Hematopoietic multipotent progenitor cell treated with erythropoietin and hydrocortisone succinate and interleukin-3 and kit ligand, for 8 days (in vitro differentiated cells): ENCODE measurements around the gene KLK14.
A peak's percentile ranks its signal among the peaks of the same experiment; 100 is the strongest.

Experiments
- DNase-seq: peaks from one replicate; pipeline ENCODE4 v3.0.0-alpha.2; 2015

The KLK14 gene, protein sequence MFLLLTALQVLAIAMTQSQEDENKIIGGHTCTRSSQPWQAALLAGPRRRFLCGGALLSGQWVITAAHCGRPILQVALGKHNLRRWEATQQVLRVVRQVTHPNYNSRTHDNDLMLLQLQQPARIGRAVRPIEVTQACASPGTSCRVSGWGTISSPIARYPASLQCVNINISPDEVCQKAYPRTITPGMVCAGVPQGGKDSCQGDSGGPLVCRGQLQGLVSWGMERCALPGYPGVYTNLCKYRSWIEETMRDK

DNA sequence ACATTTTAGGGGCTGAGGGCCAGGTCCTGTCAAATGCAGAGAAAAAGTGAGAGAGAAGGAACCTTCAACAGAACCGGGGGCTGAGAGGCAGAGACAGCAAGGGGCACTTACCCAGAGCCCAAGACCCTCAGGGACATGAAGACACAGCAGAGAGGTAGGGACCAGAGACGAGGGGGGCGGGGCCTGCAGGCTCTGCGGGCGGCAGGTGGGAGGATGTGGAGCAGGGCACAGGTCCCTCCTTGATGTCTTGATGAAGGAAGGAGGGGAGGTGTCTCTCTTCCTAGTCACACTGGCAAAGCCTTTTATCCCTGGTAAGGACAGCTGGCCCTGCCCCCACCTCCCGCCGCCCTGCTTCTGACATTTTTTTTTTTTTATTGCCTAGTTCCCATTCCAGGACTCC is at the start of gene KLK14:
Gene KLK14, minus strand, starts transcription at position 277 of the 400 bp plus-strand sequence. Its CDS starts 273 bp downstream, at position 4.
- no peak for DNase-seq

DNA sequence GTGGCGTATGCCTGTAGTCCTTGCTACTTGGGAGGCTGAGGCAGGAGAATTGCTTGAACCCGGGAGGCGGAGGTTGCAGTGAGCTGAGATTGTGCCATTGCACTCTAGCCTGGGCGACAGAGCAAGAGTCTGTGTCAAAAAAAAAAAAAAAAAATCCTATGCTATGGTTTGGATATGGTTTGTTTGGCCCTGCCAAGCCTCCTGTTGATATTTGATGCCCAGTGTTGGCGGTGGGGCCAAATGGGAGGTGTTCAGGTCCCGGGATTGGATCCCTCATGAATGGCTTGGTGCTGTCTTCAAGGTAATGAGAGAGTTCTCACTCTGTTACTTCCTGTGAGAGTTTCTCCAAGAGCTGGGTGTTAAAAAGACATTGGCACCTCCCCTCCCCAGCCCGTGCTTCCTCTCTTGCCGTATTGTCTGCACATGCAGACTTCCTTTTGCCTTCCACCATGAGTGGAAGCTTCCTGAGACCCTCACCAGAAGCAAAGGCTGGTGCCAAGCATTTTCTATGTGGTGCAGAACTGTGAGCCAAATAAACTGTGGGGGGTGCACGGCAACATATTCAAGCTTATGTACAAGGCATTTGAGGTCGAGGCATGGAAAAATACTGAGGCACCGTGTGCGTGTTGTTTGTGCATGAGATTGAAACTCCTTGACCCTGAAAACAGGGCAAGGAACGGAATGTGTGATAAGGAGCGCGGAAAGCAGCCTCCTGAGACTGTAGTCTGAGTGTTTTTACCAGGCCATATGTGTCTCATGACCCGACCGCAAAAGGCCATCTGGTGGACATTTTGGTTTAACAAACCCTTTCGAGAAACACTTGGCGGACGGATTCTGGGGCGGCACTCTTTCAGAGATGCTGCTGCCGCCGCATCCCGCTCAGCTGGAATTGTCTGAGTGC is 49.3 kb upstream of the KLK14 start:
- peak; percentile 57 for DNase-seq

DNA sequence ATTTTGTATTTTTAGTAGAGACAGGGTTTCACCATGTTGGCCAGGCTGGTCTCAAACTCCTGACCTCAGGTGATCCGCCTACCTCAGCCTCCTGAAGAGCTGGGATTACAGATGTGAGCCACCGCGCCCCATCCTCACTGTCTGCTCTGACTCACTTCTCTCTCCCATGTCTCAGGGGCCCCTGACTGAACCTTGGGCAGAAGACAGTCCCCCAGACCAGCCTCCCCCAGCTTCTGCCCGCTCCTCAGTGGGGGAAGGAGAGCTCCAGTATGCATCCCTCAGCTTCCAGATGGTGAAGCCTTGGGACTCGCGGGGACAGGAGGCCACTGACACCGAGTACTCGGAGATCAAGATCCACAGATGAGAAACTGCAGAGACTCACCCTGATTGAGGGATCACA is 47.0 kb upstream of the KLK14 start:
- DNase-seq = no peak

DNA sequence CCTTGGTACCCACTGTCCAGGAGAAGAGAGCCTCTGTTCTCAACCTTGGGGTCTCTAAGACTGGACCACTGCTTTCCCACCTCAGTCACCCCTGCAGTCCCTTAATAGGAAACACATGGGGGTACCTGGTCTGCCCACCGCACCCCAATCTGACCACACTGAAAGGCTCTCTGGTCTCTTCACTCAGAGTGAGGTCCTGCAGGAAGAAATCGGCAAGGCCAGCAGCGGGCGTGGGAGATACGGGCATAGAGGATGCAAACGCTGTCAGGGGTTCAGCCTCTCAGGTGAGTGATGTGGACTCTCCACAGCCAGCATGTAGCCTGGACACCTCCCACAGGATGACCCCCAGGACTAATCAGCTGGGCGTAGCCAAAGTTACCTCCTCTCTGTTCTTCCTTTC is 45.5 kb upstream of the KLK14 start:
- no peak for DNase-seq

DNA sequence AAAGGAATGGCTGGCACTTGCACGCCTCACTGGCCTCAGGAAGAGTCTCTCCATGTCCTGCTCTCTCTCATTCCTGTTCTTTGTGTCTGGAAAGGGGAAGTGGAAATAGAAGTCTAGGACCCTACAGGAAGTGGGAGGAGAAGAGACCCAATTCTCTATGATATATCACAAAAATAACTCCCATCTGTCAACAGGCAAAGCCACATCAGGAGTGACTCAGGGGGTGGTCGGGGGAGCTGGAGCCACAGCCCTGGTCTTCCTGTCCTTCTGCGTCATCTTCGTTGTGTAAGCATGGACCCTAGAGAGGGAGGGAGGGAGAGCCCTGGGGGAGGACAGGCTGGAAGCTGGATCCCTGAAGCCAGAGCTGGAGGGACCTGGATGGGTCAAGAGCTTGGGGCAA is 45.1 kb upstream of the KLK14 start:
- peak; percentile 29 for DNase-seq

DNA sequence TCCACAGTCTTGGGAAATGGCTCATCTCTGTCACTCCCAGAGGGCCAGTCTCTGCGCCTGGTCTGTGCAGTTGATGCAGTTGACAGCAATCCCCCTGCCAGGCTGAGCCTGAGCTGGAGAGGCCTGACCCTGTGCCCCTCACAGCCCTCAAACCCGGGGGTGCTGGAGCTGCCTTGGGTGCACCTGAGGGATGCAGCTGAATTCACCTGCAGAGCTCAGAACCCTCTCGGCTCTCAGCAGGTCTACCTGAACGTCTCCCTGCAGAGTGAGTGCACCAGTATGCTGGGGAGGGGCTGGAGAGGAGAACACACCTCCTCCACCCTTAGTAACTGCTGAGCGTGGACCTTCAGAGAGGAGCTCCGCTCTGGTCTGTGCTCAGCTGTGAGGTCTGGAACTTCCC is 44.3 kb upstream of the KLK14 start:
- no peak for DNase-seq

DNA sequence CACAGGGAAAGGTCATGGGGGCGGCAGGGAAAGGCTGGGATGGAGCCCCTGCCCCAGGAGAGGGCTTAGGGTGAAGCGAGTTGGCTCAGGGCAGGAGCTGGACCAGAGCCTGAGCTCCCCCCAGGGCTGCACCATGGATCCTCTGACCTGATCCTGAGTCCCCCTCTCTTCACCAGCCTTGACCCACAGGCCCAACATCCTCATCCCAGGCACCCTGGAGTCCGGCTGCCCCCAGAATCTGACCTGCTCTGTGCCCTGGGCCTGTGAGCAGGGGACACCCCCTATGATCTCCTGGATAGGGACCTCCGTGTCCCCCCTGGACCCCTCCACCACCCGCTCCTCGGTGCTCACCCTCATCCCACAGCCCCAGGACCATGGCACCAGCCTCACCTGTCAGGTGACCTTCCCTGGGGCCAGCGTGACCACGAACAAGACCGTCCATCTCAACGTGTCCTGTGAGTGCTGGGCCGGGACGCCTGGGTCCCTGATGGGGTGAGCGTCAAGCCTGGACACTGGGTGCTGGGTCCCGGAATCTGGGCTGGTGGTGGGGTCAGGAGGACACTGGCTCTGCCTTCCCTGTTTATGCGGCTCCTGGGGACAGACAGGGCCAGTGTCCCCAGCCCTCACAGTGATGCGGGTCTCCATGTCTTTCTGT is 42.9 kb upstream of the KLK14 start:
- no peak for DNase-seq

DNA sequence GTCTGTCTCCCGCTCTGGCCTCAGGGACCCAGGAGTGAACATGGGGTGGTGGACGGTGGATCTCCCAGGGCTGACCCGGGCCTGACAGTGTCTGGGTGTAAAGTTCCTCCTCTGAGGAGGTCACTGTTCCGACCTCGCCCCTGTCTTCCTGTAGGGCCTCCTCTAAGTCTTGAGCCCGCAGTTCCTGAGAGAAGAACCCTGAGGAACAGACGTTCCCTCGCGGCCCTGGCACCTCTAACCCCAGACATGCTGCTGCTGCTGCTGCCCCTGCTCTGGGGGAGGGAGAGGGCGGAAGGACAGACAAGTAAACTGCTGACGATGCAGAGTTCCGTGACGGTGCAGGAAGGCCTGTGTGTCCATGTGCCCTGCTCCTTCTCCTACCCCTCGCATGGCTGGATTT is 42.0 kb upstream of the KLK14 start, which contains the start of gene SIGLEC9:
Gene SIGLEC9, plus strand, starts transcription at position 178 of the 400 bp plus-strand sequence. Its CDS starts 69 bp downstream, at position 247.
- no peak for DNase-seq

DNA sequence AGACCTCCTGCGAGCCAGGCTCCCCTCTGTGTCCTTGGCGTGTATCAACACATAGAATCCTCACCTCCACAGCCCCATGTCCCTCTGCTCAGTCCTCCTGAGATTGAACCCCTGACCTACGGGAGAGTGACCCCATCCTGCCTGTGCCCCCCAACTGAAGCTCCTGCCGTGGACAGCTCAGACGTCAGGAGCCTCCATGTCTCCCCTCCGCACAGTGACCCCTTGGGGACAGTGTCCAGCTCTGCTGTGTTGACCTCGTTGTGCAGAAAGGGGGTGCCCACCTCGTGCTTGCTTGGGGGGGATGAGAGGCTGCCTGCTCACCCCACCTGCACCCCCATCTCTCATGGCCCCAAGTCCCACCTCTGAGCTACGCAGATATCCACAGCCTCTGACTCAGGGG is 41.5 kb upstream of the KLK14 start:
- no peak for DNase-seq

DNA sequence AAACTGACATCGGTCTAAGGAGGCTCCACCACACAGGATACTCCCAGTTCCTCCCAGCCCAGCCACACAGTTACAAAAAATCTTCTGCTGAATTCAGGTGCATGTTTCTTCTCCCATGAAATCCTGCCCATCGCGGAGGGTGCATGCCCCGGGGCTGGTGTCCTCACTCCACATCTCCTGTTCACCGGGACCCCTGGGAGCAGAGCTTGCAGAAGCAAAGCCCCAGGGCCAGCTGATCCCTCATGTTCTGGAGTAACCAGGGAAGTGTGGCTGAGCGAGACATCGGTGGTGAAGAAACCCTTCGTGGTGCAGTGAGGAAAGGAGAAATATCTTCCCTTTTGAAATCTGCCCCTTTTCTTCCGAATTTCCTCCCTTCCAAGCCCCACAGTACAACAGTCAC is 41.1 kb upstream of the KLK14 start:
- DNase-seq = no peak

DNA sequence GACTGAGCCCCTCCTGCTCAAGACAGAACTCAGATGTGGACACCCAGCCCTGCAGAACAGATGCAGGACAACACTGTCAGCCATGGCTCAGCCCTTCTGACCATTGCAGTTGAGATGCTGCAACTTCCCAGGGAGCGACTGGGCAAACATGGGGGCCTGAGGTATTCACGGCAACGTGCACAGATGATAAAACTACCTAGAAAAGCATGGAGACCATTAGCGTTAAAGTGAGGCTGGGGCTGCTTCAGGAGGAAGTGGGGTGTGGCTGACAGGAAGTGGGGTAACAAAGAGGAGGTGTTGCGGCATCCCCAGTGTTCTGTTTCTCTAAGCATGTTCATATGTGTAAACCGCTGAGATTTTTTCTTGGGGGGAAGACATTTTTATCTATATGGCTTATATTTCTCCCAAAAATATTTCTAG is 40.7 kb upstream of the KLK14 start:
- DNase-seq = no peak

DNA sequence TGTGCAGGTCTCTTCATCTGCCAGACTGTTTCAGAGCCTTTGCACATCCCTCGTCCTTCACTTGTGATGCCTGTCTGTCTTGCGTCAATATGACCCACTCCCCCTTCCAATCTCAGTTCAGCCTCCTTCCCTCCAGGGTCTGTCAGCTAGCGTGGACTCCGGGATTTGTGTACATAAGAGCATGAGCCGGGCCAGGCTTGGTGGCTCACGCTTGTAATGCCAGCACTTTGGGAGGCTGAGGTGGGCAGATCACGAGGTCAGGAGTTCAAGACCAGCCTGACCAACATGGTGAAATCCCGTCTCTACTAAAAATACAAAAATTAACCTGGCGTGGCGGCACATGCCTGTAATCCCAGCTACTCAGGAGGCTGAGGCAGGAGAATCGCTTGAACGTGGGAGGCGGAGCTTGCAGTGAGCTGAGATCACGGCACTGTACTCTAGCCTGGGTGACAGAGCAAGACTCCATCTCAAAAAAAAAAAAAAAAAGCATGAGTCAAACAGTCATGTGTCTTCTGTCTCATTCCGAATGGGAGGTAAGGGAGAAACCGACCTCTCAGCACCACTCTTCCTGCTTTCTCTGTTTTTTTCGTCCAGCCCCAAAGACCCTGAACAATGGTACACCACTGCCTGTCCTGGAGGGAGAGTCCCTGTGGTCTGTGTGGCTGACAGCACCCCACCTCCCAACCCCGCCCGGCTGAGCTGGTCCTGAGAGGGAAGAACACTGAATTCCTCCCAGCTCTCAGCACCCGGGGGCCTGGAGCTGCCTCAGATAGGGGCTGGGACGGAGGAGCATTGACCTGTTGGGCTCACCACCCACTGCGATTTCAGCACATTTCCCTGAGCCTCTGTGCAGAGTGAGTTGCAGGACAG is 39.7 kb upstream of the KLK14 start:
- no peak for DNase-seq

DNA sequence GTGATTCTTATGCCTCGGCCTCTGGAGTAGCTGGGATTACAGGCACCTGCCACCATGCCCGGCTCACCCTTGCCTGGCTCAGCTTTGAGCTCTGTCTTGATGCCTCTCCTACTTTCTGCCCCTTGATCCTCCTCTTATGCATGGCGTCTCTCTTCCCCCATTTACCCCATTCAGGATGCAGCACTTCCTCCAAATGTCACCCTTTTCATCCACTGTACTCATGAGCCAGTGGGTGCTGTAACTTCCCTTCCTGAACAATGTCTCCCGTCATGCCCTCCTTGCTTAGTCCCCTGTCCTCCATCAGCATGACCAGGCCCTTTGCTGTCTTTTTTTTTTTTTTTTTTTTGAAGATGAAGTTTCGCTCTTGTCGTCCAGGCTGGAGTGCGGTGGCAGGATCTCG is 38.6 kb upstream of the KLK14 start:
- no peak for DNase-seq

DNA sequence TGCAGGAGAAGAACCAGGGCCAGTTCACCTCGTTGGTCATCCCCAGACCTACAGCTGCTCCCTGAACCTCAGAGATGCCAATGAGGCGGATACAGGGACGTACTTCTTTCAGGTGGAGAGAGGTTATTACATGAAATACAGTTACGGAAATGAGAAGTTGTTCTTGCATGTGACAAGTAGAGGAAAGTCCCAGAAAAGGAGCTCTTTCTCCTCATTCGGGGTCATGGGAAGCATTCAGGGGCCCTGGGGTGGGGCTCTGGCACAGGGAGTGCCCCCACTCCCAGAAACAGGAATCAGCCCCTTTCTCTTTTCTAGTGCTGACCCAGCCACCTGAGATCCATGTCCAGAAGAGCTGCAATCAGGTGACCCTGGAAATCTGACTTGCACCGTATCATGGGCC is 37.5 kb upstream of the KLK14 start:
- no peak for DNase-seq

DNA sequence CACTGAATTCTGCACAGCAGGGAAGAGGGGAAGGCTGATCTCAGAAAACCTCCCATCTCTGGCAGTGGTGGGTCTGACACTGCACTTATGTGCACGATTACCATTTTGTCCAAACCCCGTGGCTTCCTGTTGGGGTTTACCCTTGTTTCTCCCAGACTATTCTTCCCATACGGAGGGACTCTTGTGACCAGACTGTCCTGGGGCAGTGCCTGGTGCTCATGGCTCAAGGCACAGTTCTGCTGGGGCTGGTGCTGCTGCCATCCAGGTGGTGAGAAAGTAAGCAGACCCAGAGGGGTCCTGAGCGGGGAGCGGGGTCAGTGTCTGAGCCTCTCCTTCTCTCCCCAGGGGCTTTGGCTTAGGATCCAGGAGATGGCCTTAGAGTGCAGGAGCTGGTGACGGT is 36.9 kb upstream of the KLK14 start:
- no peak for DNase-seq

DNA sequence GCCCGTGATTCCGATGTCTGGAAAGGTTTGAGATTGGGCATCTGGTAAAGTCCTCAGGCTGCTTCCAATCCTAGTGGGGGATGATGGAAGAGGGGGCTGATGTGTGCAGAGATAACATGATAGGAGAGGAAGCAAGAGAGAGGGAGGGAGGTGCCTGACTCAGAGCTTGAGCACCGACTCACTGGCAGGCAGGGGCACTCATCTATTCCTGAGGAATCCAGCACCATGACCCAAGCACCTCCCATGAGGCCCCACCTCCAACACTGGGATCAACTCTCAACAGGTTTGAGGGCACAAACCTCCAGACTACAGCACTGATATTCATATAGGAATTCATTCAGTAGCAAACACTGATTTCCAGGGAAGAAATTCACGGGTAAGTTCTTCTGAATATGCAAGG is 36.4 kb upstream of the KLK14 start:
- no peak for DNase-seq

DNA sequence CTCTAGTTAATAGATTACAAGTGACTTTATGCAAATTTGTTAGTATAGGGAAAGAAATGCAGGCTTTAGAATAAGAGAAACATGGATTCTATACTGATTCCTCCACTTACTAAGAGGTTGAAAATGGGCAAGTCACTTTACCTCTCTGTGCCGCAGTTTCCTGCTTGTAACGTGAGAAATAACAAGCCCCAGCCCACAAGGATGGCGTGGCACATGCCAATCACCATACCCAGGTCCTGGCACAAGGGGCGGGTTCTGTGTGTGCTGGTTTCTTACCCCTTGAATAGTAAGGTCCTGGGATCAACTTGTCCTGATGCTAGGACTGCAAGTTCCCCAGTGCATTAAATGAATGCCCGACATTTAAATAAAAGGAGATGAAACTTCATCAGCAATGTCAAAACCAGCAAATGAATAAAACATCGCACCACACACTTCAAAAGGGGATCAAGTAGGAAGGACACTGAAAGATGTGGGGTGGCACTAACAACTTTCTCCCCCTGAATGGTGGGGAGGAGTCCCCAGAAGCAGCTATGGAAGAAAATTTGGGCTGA is 34.1 kb upstream of the KLK14 start:
- no peak for DNase-seq

DNA sequence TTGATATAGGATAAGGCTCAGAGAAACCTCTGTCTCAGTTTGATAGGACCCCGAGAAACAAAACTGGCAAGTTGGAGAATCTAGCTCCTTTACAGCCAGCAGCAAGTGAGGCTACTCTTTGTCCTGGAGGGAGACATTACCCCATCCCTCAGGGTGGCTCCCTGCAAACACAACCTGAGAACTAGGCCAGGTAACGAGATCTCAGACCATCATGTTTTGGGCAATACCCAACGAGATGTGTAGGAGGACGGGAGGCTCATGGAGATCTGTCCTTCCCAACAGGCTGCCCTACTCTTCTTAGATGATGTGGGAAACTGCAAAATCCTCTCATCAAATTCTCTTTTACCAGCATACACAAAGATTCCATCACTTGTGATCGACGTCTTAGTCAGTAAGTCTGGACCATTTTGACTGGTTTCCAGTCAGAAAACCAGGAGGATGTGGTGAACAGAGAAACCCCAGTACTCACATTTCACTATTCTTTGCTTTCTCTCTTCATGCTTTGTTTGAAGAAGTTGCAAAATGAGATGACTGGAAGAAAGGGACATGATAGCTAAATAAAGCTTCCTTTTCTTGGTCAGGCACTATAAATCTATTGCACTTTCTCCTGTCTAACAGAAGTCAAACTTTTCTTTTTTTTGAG is 31.5 kb upstream of the KLK14 start:
- no peak for DNase-seq

DNA sequence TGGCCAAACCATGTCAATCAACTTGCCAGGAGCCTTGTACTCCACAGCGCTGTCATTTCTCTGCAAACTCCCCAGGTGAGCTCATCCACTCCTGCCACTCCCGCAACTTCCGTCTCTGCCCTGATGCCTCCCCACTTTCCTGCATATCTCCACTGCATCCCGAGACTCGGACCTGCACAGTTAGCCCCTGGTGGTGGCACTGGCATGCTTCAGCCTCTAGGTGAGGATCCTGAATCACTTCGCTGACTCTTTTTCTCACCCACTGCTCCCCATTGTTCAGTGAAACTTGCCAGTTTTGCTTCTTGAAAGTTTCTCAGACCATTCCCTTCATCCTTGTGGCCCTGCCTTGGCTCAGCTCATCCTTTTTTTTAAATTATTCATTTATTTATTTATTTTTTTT is 28.9 kb upstream of the KLK14 start:
- DNase-seq = no peak

DNA sequence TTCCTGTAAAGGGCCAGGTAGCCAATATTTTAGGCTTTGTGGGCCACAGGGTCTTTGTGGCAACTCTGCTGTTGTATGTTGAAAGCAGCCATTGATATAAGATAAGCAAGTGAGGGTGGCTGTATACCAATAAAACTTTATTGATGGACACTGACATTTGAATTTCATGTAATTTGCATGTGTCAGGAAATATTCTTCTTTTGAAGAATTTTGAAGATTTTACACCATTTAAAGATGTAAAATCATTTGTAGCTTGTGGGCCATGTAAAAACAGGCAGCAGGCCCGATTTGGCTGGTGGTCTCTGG is 27.9 kb upstream of the KLK14 start:
- DNase-seq = no peak

DNA sequence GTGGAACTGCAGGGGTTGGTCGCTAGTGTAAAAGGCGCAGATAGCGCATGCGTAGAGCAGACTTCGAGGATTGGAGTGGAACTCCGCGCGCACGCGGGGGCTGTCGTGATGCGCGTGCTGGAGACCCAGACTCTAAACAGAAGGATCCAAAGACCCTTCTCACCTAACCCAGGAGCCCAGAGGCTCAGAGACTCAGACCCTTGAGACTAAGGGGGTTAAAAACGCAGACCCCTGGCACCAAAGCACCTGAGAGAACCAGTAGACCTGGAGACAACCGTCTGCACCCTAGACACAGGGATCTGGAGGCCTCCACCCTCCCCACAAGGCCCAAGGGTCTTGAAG is 26.1 kb upstream of the KLK14 start:
- DNase-seq = no peak
